GM12874 (cell line): ENCODE measurements around the gene HECTD4.

Experiments
- TF ChIP-seq, protein P1 (sequence below): IDR thresholded peaks from 2 replicates; pipeline ENCODE4 v1.5.1; 2011; ENCODE audit warnings: low read depth, mild to moderate bottlenecking, control low read depth, low read length, moderate library complexity; ENCODE audit not compliant: insufficient read depth

HECTD4 gene

GRCh38 chr12:112206944-112207343 is 175.3 kb downstream of the HECTD4 start:
- TF ChIP-seq, protein P1, sequence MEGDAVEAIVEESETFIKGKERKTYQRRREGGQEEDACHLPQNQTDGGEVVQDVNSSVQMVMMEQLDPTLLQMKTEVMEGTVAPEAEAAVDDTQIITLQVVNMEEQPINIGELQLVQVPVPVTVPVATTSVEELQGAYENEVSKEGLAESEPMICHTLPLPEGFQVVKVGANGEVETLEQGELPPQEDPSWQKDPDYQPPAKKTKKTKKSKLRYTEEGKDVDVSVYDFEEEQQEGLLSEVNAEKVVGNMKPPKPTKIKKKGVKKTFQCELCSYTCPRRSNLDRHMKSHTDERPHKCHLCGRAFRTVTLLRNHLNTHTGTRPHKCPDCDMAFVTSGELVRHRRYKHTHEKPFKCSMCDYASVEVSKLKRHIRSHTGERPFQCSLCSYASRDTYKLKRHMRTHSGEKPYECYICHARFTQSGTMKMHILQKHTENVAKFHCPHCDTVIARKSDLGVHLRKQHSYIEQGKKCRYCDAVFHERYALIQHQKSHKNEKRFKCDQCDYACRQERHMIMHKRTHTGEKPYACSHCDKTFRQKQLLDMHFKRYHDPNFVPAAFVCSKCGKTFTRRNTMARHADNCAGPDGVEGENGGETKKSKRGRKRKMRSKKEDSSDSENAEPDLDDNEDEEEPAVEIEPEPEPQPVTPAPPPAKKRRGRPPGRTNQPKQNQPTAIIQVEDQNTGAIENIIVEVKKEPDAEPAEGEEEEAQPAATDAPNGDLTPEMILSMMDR, result no peak

GRCh38 chr12:112199136-112199535 is 183.1 kb downstream of the HECTD4 start:
- TF ChIP-seq, protein P1, result no peak

DNA sequence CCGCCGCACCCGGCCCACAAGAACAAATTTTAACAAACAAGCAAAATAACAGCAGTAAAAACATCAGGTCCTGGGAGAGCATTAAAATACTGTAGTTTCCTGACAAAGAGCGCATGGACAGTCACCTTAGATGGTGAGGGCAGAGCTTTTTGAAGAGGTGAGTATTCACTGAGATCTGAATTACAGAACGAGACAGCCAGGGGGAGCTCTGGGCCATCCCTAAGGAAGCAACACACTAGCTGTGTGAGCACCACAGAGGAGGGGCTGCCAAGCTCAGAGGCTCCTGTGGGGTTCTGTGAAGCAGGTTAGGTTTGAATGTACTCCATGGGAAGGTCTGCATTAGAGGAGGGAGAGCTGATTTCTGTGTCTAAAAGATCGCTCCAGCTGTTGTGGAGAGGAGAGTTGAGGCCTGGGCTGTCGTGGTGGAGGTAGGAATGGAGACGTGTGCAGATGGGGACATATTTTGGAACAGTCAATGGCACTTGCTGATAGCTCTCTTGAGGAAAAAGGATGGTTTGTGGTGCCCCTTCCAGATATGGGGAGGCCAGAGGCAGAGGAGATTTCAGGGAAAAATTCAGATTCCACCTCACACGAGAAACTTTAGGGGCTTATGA is 184.0 kb downstream of the HECTD4 start:
- TF ChIP-seq, protein P1, result peak; percentile 63

DNA sequence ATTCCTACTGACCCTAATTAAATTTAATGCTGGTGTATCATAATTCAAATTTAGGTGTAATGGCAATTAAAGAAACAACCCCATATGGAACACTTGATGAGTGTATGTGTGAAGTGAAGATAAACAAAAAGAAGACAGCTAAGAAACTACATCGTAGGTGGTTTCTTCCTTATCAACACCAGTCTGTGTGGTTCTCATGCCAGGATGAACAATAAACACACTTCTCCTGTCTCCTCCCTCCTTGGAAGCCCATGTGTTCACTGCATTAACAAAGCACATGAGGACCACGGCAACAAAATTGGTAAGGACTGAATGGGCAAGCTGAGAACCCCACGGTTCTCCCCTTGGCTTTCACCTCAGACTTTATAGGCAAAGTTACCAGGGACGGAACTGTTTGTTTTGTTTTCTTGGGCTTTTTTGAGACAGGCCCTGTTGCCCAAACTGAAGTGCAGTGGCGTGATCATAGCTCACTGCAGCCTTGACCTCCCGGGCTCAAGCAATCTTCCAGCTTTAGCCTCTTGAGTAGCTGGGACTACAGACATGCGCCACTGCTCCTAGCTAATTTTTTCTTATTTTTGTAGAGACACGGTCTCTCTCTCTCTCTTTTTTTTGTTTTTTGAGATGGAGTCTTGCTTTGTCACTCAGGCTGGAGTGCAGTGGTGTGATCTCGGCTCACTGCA is 185.9 kb downstream of the HECTD4 start:
- TF ChIP-seq, protein P1, result no peak

- TF ChIP-seq, protein P1, result no peak
Observed at GRCh38 chr12:112194601-112195247, 187.5 kb downstream of the HECTD4 start.

DNA sequence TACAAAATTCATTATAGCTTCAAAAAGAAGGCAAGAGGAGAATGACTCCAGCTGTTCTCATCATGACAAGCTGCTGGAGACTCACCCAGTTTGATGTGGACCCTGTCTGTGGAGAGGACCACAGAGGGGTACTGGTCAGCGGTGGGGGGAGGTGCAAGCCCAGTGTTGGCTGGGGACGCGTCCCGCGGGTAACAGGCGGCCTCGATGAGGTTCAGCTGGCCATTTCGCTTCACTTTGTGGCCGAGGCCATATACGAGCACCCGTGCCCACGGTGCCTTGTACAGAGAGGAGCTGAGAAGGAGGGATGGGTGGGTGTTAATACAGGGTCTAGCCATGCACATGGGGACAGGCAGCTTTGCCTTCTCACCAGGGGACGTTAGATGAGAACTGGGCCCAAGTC is 189.8 kb downstream of the HECTD4 start:
- TF ChIP-seq, protein P1, result no peak

GRCh38 chr12:112191840-112192321 is 190.3 kb downstream of the HECTD4 start:
- TF ChIP-seq, protein P1, result no peak
